ENCODE data around the gene F2RL1.
"Not testable (repeated sequence)": the region's sequence is repeated elsewhere in the genome, so short reads cannot be mapped to it uniquely, and the experiment has no call there.

- not testable (repeated sequence) for TF ChIP-seq CTCF (IDR thresholded peaks at IDR 0.05; ENCODE audit: insufficient read depth, low read depth, low read length); EZH2 (IDR thresholded peaks at IDR 0.05; ENCODE audit: insufficient read depth, low read length)
Observed at GRCh38 chr5:76826416-76826815, 7.6 kb downstream of the F2RL1 start.
